HepG2 (cell line): ENCODE results near the gene SNRNP200. TPM values are rescaled to one million over a fixed set of nuclear protein-coding genes. Genes with fewer than 3 reads are reported as not detected.
A peak's percentile ranks its signal among the peaks of the same experiment; 100 is the strongest.

Experiments
- DNMT3B ChIP-seq: conservative IDR thresholded peaks from 2 replicates; pipeline ENCODE4 v1.6.1; 2016; ENCODE audit warnings: missing biosample characterization, control low read depth
- MAFK ChIP-seq, 2 experiments: IDR thresholded peaks in 1 of 2; conservative IDR thresholded peaks in 1 of 2; 2 replicates each; pipeline ENCODE4 v1.6.1; 2011; ENCODE audit warnings: improper control_type of control experiment in 2 of 2, low read length in 2 of 2
- MAZ ChIP-seq, 2 experiments: sonication (generic) in 1 of 2; formaldehyde crosslinking in 1 of 2; IDR thresholded peaks; 2 replicates each; pipeline versions ENCODE4 v1.5.0 to v1.6.1; 2012 to 2020; ENCODE audit warnings: low read depth in 2 of 2, mild to moderate bottlenecking in 2 of 2, borderline replicate concordance in 1 of 2, improper control_type of control experiment in 1 of 2, low read length in 1 of 2, missing genetic modification reagents in 1 of 2, moderate library complexity in 1 of 2
- NCOA5 ChIP-seq: sonication (generic); formaldehyde crosslinking; IDR thresholded peaks from 2 replicates; pipeline ENCODE4 v1.4.0; 2020; ENCODE audit warnings: missing genetic modification reagents
- SPEN ChIP-seq: sonication (generic); formaldehyde crosslinking; IDR thresholded peaks from 2 replicates; pipeline ENCODE4 v1.5.1; 2020; ENCODE audit warnings: low read depth, mild to moderate bottlenecking, missing genetic modification reagents
- STAG1 ChIP-seq: sonication (generic); formaldehyde crosslinking; IDR thresholded peaks from 2 replicates; pipeline ENCODE4 v1.4.0; 2020; ENCODE audit warnings: missing genetic modification reagents
- THAP11 ChIP-seq: IDR thresholded peaks from 2 replicates; pipeline ENCODE4 v1.6.1; 2016; ENCODE audit warnings: missing biosample characterization, missing genetic modification reagents
- ZFX ChIP-seq: sonication (generic); formaldehyde crosslinking; IDR thresholded peaks from 2 replicates; pipeline ENCODE4 v1.4.0; 2020; ENCODE audit warnings: mild to moderate bottlenecking, low read depth, missing genetic modification reagents, moderate library complexity
- ZNF232 ChIP-seq: sonication (generic); formaldehyde crosslinking; IDR thresholded peaks from 2 replicates; pipeline ENCODE4 v1.4.0; 2020; ENCODE audit warnings: missing genetic modification reagents, borderline replicate concordance
- ZNF558 ChIP-seq: sonication (generic); formaldehyde crosslinking; IDR thresholded peaks from 2 replicates; pipeline ENCODE4 v1.9.0; 2022; ENCODE audit warnings: mild to moderate bottlenecking, missing genetic modification reagents, borderline replicate concordance
- ZNF564 ChIP-seq: sonication (generic); formaldehyde crosslinking; IDR thresholded peaks from 2 replicates; pipeline ENCODE4 v1.8.1; 2023; ENCODE audit warnings: mild to moderate bottlenecking, missing genetic modification reagents
- ZNF567 ChIP-seq: sonication (generic); formaldehyde crosslinking; IDR thresholded peaks from 2 replicates; pipeline ENCODE4 v1.8.1; 2023; ENCODE audit warnings: mild to moderate bottlenecking, missing genetic modification reagents, borderline replicate concordance
- ZNF619 ChIP-seq: sonication (generic); formaldehyde crosslinking; IDR thresholded peaks from 2 replicates; pipeline ENCODE4 v1.4.0; 2020; ENCODE audit warnings: mild to moderate bottlenecking, missing genetic modification reagents
- ZNF670 ChIP-seq: sonication (generic); formaldehyde crosslinking; IDR thresholded peaks from 2 replicates; pipeline ENCODE4 v1.8.0; 2022; ENCODE audit warnings: mild to moderate bottlenecking, missing genetic modification reagents, borderline replicate concordance
- ZNF775 ChIP-seq: sonication (generic); formaldehyde crosslinking; IDR thresholded peaks from 2 replicates; pipeline ENCODE4 v1.4.0; 2020; ENCODE audit warnings: missing genetic modification reagents, mild to moderate bottlenecking, moderate library complexity, borderline replicate concordance
- ZNF781 ChIP-seq: sonication (generic); formaldehyde crosslinking; IDR thresholded peaks from 2 replicates; pipeline ENCODE4 v1.5.1; 2020; ENCODE audit warnings: borderline replicate concordance, mild to moderate bottlenecking, missing genetic modification reagents; ENCODE audit errors: not compliant biosample characterization
- ZNF883 ChIP-seq: sonication (generic); formaldehyde crosslinking; IDR thresholded peaks from 2 replicates; pipeline ENCODE4 v1.5.1; 2020; ENCODE audit warnings: mild to moderate bottlenecking, missing genetic modification reagents; ENCODE audit errors: not compliant biosample characterization
- polyA plus RNA-seq, 8 experiments: library from polyadenylated mRNA; depleted of rRNA in 3 of 8; stranded (reverse) in 7 of 8; unstranded in 1 of 8; fragments of >200 nt; fragmentation: Illumina TruSeq in 4 of 8; extraction: Trizol in 4 of 8; gene quantifications; 2 replicates each; pipeline versions ENCODE4 v1.2.1 to v1.2.3, GENCODE V29; 2011 to 2016; ENCODE audit warnings: low read depth in 4 of 8, missing spikeins in 1 of 8, mixed read lengths in 1 of 8; ENCODE audit not compliant: insufficient read depth in 1 of 8
- total RNA-seq, 5 experiments: library from RNA; depleted of rRNA; stranded (reverse); fragments of >200 nt; fragmentation: Illumina TruSeq; extraction: Trizol; gene quantifications; 2 replicates each; pipeline ENCODE4 v1.2.3, GENCODE V29; 2016; ENCODE audit warnings: low read depth in 1 of 5
- TF ChIP-seq, protein P1 (sequence below): sonication (generic); formaldehyde crosslinking; IDR thresholded peaks from 2 replicates; pipeline ENCODE4 v1.4.0; 2020; ENCODE audit warnings: missing genetic modification reagents
- TF ChIP-seq, protein P2 (sequence below): IDR thresholded peaks from 2 replicates; pipeline ENCODE4 v1.6.1; 2016; ENCODE audit warnings: low read depth
- TF ChIP-seq, protein P3 (sequence below): sonication (generic); formaldehyde crosslinking; IDR thresholded peaks from 2 replicates; pipeline ENCODE4 v1.5.0; 2020; ENCODE audit warnings: missing genetic modification reagents, mild to moderate bottlenecking, borderline replicate concordance
- TF ChIP-seq, protein P4 (sequence below): IDR thresholded peaks from 2 replicates; pipeline ENCODE4 v1.6.1; 2016; ENCODE audit warnings: low read depth, borderline replicate concordance
- TF ChIP-seq, protein P5 (sequence below): sonication (generic); formaldehyde crosslinking; IDR thresholded peaks from 2 replicates; pipeline ENCODE4 v1.8.0; 2022; ENCODE audit warnings: mild to moderate bottlenecking, missing genetic modification reagents, moderate library complexity

The SNRNP200 gene
- total and polyA plus RNA-seq, 2 of the 13 experiments (the other 11 are each of a cell fraction or from before 2014, with no cell fraction given) = 99.0 to 232 TPM

DNA sequence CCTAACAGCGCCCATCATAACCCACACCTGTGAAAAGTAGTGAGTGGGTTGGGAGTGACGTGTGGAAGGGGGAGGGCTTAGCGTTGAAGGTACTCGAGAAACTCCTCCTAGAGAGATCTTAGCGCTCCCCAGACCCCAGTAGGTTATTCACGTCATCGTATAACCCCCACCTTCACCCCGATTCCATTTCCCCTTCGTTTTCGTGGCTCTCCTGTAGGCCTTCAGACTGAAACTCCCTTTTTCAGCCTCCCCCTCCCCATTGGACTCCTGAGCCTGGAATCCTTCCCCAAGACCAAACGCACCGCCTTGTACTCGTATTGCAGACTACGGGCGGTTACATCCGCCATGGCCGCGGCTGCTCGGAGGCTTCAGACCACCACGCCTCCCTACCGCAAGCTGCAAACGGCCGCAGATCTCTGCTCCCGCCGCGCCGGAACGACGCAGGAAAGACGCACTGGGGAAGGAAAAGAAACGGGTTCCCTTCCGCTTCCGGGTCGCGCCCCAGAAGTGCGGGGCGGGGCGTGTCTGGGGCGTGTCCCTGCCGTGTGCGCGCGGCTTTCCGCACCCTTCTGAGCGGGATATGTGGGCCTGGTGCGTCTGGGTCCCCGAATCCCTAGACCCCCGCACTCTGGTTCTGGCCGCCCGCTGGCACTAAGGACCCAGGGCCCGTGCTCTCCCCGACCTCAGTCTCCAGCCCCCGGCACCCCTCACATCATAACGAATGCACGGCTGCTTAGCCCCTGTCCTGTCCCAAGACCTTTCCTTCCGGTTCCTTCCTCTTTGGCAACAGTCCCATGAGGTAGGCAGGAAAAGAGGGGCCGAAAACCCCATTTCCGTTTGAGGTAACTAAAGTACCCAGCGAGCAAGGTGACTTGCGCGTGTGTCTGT lies at the start of gene SNRNP200 (continued):
- TF ChIP-seq, protein P1, sequence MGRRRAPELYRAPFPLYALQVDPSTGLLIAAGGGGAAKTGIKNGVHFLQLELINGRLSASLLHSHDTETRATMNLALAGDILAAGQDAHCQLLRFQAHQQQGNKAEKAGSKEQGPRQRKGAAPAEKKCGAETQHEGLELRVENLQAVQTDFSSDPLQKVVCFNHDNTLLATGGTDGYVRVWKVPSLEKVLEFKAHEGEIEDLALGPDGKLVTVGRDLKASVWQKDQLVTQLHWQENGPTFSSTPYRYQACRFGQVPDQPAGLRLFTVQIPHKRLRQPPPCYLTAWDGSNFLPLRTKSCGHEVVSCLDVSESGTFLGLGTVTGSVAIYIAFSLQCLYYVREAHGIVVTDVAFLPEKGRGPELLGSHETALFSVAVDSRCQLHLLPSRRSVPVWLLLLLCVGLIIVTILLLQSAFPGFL (CRISPR knock-in tag) = no peak
- TF ChIP-seq MAFK (conservative IDR thresholded peaks at IDR 0.05 in 1 of 2, IDR thresholded peaks at IDR 0.05 in 1 of 2; ENCODE audit: low read length in 2 of 2) = no peak
- TF ChIP-seq ZFX (CRISPR knock-in tag) = peak; percentile 97
- no peak; the same call in none of the 2 replicates for TF ChIP-seq STAG1 (CRISPR knock-in tag)
- peak; percentile 96; the same call in 1 of the 2 replicates for TF ChIP-seq ZNF619 (CRISPR knock-in tag)
- peak; percentile 98 for TF ChIP-seq ZNF232 (CRISPR knock-in tag)
- no peak; the same call in 1 of the 2 replicates for TF ChIP-seq ZNF670
- TF ChIP-seq DNMT3B = no peak
- no peak; the same call in 1 of the 2 replicates for TF ChIP-seq ZNF558
- TF ChIP-seq ZNF567 (CRISPR knock-in tag) = peak; percentile 96
- TF ChIP-seq ZNF781 = peak; percentile 93
- TF ChIP-seq, protein P2, sequence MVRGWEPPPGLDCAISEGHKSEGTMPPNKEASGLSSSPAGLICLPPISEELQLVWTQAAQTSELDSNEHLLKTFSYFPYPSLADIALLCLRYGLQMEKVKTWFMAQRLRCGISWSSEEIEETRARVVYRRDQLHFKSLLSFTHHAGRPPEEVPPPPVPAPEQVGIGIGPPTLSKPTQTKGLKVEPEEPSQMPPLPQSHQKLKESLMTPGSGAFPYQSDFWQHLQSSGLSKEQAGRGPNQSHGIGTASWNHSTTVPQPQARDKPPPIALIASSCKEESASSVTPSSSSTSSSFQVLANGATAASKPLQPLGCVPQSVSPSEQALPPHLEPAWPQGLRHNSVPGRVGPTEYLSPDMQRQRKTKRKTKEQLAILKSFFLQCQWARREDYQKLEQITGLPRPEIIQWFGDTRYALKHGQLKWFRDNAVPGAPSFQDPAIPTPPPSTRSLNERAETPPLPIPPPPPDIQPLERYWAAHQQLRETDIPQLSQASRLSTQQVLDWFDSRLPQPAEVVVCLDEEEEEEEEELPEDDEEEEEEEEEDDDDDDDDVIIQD (CRISPR knock-in tag) = no peak
- TF ChIP-seq, protein P3, sequence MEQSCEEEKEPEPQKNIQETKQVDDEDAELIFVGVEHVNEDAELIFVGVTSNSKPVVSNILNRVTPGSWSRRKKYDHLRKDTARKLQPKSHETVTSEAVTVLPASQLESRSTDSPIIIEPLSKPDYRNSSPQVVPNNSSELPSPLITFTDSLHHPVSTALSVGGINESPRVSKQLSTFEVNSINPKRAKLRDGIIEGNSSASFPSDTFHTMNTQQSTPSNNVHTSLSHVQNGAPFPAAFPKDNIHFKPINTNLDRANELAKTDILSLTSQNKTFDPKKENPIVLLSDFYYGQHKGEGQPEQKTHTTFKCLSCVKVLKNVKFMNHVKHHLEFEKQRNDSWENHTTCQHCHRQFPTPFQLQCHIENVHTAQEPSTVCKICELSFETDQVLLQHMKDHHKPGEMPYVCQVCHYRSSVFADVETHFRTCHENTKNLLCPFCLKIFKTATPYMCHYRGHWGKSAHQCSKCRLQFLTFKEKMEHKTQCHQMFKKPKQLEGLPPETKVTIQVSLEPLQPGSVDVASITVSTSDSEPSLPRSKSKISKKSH = peak; percentile 86; the same call in 1 of the 2 replicates
- TF ChIP-seq MAZ (IDR thresholded peaks at IDR 0.05; ENCODE audit: borderline replicate concordance, low read depth, low read length) = peak; percentile 66; the same call in 1 of the 2 replicates
- TF ChIP-seq MAZ (CRISPR knock-in tag; IDR thresholded peaks at IDR 0.05; ENCODE audit: low read depth) = peak; percentile 83
- peak; percentile 60; the same call in 1 of the 2 replicates for TF ChIP-seq ZNF564 (CRISPR knock-in tag)
- no peak; the same call in 1 of the 2 replicates for TF ChIP-seq NCOA5
- TF ChIP-seq, protein P4, sequence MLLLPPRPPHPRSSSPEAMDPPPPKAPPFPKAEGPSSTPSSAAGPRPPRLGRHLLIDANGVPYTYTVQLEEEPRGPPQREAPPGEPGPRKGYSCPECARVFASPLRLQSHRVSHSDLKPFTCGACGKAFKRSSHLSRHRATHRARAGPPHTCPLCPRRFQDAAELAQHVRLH = peak; percentile 82; the same call in 1 of the 2 replicates
- peak; percentile 97 for TF ChIP-seq THAP11
- peak; percentile 84 for TF ChIP-seq ZNF883
- TF ChIP-seq ZNF775 (CRISPR knock-in tag) = peak; percentile 94; the same call in 1 of the 2 replicates
- peak; percentile 99 for TF ChIP-seq SPEN
- TF ChIP-seq, protein P5, sequence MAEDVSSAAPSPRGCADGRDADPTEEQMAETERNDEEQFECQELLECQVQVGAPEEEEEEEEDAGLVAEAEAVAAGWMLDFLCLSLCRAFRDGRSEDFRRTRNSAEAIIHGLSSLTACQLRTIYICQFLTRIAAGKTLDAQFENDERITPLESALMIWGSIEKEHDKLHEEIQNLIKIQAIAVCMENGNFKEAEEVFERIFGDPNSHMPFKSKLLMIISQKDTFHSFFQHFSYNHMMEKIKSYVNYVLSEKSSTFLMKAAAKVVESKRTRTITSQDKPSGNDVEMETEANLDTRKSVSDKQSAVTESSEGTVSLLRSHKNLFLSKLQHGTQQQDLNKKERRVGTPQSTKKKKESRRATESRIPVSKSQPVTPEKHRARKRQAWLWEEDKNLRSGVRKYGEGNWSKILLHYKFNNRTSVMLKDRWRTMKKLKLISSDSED (CRISPR knock-in tag) = no peak
